GM12864 (cell line): ENCODE data around the gene ATP8B3.

ENCODE experiments used
- DNase-seq: peaks from one replicate; pipeline ENCODE4 v3.0.0-alpha.2; 2011; ENCODE audit warnings: low read depth
- H3K4me3 ChIP-seq: 2 replicates; pipeline ENCODE4 v1.5.1; 2011; ENCODE audit warnings: mild to moderate bottlenecking, low read depth, low read length, control low read depth
- TF ChIP-seq, protein P1 (sequence below): IDR thresholded peaks from 2 replicates; pipeline ENCODE4 v1.5.1; 2011; ENCODE audit warnings: low read depth, mild to moderate bottlenecking, moderate library complexity, low read length, control low read depth, inconsistent platforms; ENCODE audit errors: missing control alignments

Gene ATP8B3

DNA sequence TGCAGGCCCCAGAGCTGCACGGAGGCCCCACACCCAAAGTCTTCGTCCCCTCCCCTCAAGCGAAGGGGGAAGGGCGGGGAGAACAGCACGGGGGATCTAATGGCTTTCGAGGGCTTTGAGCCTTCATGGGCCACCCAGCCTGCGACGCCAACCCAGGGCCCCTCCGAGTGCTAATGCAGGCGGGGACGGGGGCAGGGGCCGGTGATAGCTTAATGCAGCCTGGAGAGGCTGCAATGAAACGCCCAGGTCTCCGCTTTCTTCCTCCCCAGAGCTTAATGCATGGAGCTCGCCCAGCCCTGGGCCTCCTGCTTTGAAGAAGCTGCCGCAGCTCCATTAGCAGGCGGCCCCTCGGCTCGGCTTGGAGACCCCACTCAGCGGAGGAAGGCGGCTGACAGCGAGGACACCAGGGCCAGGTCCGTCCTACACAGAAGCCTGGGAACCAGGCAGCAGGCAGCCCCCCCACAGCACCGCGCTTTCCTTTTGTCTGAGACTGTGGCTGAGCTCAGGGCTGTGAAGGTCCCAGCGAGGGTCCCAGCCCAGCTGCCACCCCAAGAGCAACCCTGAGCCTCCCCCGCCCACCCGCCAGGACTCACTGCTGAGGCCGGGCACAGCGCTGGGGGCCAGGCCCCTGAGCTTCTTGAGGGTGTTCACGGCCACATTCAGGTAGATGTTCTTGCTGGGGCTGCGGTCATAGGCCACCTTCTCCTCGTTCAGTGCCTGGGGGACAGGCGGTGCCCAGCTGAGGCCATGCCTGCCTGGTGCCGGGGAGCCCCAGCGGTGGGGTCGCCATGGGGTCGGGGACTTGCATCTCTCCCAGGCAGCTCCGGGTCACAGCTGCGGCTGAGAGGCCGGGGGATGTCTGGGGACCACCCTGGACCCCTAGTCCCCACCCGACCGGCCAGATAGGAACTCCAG, 7.5 kb upstream of the ATP8B3 start:
- H3K4me3 ChIP-seq = no peak overlapping the region
- TF ChIP-seq, protein P1, sequence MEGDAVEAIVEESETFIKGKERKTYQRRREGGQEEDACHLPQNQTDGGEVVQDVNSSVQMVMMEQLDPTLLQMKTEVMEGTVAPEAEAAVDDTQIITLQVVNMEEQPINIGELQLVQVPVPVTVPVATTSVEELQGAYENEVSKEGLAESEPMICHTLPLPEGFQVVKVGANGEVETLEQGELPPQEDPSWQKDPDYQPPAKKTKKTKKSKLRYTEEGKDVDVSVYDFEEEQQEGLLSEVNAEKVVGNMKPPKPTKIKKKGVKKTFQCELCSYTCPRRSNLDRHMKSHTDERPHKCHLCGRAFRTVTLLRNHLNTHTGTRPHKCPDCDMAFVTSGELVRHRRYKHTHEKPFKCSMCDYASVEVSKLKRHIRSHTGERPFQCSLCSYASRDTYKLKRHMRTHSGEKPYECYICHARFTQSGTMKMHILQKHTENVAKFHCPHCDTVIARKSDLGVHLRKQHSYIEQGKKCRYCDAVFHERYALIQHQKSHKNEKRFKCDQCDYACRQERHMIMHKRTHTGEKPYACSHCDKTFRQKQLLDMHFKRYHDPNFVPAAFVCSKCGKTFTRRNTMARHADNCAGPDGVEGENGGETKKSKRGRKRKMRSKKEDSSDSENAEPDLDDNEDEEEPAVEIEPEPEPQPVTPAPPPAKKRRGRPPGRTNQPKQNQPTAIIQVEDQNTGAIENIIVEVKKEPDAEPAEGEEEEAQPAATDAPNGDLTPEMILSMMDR = no peak
- no peak for DNase-seq

DNA sequence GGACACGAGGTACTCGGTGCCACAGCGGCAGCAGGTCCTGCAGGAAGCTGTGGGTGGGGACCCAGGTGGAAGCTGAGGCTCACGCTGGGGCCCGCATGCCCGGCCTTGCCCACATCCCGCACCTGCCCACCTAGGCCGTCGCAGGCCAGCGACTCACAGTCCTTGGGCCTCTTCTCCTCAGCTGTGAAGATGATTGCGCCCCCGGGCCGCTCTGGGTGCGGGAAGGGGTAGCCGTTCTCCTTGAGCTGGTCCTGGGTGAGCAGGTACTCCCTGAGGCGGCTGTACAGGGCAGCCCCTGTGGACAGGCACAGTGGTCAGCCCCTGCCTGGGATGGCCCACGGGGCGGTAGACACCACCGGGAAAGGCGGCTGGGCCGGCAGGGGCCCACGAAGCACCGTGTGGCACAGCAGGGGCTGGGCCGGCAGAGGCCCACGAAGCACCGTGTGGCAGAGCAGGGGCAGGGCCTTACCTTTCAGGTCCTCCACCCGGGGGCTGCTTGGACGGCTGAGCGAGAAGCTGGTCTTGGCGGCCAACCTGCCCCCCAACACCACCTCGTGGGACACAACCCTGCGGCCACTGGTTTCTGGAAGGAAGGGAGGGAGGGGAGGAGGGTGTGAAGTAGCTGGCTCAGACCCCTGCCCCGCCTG, 6.6 kb upstream of the ATP8B3 start:
- TF ChIP-seq, protein P1 = no peak
- no peak overlapping the region for H3K4me3 ChIP-seq
- no peak for DNase-seq

DNA sequence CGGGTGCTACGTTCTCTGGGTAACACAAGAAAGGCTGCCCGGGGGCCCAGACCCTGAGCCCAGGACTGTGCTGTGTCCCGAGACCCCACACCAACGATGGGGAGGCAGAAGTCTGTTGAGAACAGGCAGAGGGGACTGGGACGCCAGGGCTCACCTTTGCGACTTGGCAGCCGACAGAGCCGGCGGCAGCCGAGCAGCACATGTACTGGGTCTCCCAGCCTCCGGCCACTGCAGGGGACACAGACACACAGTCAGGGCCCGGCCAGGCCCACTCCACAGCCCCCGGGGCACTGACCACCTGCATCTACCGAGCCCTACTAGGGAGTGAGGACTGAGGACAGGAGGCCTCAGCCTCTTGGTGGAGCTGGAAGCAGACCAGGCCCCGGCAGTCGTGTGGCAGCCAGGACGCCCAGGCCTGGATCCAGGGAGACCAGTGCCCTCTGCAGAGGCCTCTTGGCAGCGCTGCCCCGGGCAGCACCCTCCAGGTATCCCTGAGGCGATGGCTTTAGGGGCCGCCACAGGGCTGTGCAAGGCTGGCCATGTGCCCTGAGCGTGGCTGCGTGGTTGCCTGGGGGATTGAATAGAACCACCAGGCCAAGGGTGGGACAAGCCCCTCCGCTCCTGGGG, 5.6 kb upstream of the ATP8B3 start:
- TF ChIP-seq, protein P1 = no peak
- no peak for DNase-seq
- no peak overlapping the region for H3K4me3 ChIP-seq

GRCh38 chr19:1816530-1817298, 4.6 kb upstream of the ATP8B3 start:
- TF ChIP-seq, protein P1 = no peak
- DNase-seq = no peak
- no peak overlapping the region for H3K4me3 ChIP-seq

DNA sequence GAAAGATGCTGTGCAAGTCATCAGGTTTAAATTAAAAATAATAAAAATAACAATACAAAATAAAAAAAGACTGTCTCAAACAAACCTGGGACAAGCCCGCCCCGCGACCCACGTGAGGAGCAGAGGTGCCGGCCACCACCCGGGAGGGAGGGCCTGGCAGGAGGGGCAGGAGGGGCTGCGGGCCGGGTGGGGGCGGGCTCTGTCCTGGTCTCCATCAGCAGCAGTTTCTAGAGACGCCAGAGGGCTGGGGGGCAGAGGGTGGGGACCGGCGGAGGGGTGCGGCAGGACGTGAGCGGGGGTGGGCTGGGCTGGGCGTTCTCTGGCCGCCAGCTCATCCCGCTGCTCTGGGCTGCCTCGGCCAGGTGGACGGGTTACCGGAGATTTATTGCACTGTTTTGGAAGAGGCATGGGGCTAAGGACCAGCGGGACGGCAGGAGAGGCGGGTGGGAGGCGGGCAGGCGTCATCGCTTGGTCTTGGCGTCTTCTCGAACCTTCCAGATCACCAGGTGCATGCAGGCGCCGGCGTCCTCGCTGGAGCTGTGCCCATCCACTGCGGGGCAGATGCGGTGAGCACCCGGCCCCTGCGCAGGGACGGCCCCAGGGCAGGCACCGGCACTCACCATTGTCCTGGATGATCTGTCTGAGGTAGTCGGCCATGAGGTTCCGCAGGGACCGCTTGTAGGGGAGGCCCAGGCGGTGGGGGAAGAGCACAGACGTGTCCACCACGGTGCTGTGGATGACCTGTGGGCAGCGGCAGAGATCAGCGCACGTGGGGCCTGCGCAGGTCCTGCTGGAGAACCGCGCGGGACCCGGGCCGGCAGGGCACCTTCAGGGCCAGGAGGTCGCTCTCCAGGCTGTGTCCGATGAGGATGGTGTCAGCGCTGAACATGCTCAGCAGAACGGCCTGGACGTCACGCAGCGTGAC, 3.8 kb upstream of the ATP8B3 start:
- DNase-seq = no peak
- TF ChIP-seq, protein P1 = no peak
- H3K4me3 ChIP-seq = no peak overlapping the region
